HFFc6 (cell line): Measurements from ENCODE around the gene ATF6. TPM values are rescaled to one million over a fixed set of nuclear protein-coding genes. Genes with fewer than 3 reads are reported as not detected.
A peak's percentile ranks its signal among the peaks of the same experiment; 100 is the strongest.
"Not testable (repeated sequence)": the region's sequence is repeated elsewhere in the genome, so short reads cannot be mapped to it uniquely, and the experiment has no call there.

Experiments used
- DNase-seq: peaks from one replicate; pipeline ENCODE4 v3.0.0-alpha.2; 2018
- H3K27ac Mint-ChIP-seq: 2 replicates; pipeline ENCODE4 v1.8.0; 2020; ENCODE audit warnings: mild to moderate bottlenecking, mixed read lengths
- H3K27me3 Mint-ChIP-seq: 2 replicates; pipeline ENCODE4 v1.8.0; 2021; ENCODE audit warnings: mild to moderate bottlenecking, moderate library complexity, mixed read lengths; ENCODE audit not compliant: insufficient read depth
- H3K36me3 Mint-ChIP-seq: 2 replicates; pipeline ENCODE4 v1.8.0; 2021; ENCODE audit warnings: low read depth, mixed read lengths
- H3K4me1 Mint-ChIP-seq: 2 replicates; pipeline ENCODE4 v1.8.0; 2020; ENCODE audit warnings: low read depth, mixed read lengths
- H3K4me3 Mint-ChIP-seq: 2 replicates; pipeline ENCODE4 v1.8.0; 2020; ENCODE audit warnings: mild to moderate bottlenecking, moderate library complexity, mixed read lengths
- H3K9me3 Mint-ChIP-seq: 2 replicates; pipeline ENCODE4 v1.8.0; 2020; ENCODE audit warnings: mild to moderate bottlenecking, mixed read lengths
- total RNA-seq, 6 experiments: library from RNA; stranded (reverse); fragmentation: NEBNext Ultra II Directional; extraction: Animal tissue kit (Norgen Biotek cat#: 25700); gene quantifications; 2 replicates in 1 of 6; 3 replicates in 5 of 6; pipeline ENCODE4 v1.2.3, GENCODE V29; 2021
- TF ChIP-seq, protein P1 (sequence below): fragments of 200-600 bp; sonication (generic); IDR thresholded peaks from 2 replicates; pipeline ENCODE4 v1.5.0; 2021; ENCODE audit warnings: antibody characterized with exemption, mild to moderate bottlenecking

Gene ATF6
- total RNA-seq, 6 experiments from 2014 or later: 23.7 to 29.9 (median 27.6) TPM

DNA sequence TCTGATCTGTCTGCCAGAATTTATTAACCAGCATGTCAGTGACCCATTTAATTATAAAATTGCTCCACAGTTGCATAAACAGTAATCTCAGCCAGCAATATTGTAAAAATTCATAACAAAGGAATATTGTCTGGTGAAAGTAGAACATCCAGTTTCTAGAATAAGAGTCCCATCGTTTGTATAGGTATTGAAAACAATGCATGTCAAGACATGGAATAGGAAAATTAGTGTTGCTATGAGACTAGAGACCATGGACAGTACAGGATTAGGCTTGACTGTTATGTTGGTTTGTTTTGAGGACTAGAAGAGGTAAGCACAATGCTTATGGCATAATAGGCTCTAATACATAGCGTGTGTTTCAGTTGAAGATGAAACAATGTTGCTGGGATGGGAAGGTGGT, 37.1 kb downstream of the ATF6 start:
- Mint-ChIP-seq H3K36me3 (peaks cover 15% of the 10 kb centered on the region), H3K9me3 (no peaks in the 10 kb centered on the region), H3K27ac (no peak overlapping the region), H3K4me1 (peaks cover 6% of the 10 kb centered on the region; the same call in 1 of the 2 replicates), H3K4me3 (no peak overlapping the region), H3K27me3 (no peaks in the 10 kb centered on the region)
- TF ChIP-seq, protein P1, sequence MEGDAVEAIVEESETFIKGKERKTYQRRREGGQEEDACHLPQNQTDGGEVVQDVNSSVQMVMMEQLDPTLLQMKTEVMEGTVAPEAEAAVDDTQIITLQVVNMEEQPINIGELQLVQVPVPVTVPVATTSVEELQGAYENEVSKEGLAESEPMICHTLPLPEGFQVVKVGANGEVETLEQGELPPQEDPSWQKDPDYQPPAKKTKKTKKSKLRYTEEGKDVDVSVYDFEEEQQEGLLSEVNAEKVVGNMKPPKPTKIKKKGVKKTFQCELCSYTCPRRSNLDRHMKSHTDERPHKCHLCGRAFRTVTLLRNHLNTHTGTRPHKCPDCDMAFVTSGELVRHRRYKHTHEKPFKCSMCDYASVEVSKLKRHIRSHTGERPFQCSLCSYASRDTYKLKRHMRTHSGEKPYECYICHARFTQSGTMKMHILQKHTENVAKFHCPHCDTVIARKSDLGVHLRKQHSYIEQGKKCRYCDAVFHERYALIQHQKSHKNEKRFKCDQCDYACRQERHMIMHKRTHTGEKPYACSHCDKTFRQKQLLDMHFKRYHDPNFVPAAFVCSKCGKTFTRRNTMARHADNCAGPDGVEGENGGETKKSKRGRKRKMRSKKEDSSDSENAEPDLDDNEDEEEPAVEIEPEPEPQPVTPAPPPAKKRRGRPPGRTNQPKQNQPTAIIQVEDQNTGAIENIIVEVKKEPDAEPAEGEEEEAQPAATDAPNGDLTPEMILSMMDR: no peak
- DNase-seq: no peak

DNA sequence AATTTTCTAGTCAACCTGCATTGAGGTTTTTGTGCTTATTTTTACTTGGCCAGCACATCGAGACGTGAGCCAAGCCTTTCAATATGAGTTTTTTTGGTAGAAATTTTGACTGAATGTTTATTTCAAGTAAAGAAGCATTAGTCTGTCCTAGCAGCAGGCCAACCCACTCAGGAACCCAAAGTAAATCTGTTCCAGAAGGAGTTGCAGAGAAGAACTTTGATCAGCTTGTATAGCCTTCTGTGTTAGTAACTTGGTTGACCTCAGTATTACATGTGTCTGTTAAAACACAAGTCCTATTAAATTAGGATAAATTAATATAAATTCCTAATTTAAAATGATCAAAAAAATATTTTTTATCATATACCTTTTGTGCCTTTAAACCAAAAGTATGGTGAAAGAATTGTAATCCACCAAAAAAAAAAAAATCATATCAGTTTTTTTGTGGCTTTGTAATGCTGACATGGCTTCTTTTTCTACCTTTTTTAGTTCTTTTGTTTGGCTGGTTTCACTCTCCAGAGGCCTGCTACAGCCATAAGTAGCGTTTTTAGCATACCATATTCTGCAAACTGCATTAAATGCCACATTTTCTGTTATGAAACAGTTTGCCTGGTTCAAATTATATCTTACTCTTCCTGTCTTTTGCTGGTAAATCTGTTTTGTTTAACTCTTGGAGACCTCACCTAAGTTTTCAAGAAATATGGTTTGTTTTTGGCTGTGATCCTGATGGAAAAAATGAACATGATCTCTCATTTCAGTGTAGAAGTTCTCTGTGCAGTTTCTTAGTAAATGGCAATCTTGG, 39.5 kb downstream of the ATF6 start:
- Mint-ChIP-seq H3K27ac (no peak overlapping the region), H3K9me3 (peaks cover 11% of the 10 kb centered on the region), H3K36me3 (peaks cover 28% of the 10 kb centered on the region), H3K4me3 (no peak overlapping the region), H3K4me1 (peaks cover 6% of the 10 kb centered on the region; the same call in 1 of the 2 replicates), H3K27me3 (no peaks in the 10 kb centered on the region)
- TF ChIP-seq, protein P1: no peak
- DNase-seq: no peak

DNA sequence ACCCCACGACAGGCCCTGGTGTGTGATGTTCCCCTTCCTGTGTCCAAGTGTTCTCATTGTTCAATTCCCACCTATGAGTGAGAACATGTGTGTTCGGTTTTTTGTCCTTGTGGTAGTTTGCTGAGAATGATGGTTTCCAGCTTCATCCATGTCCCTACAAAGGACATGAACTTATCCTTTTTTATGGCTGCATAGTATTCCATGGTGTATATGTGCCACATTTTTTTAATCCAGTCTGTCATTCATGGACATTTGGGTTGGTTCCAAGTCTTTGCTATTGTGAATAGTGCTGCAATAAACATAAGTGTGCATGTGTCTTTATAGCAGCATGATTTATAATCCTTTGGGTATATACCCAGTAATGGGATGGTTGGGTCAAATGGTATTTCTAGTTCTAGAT, 43.1 kb downstream of the ATF6 start:
- H3K27ac Mint-ChIP-seq, DNase-seq, H3K4me1 Mint-ChIP-seq, H3K4me3 Mint-ChIP-seq, H3K27me3 Mint-ChIP-seq: not testable (repeated sequence)
- Mint-ChIP-seq H3K9me3 (peaks cover 14% of the 10 kb centered on the region), H3K36me3 (peaks cover 32% of the 10 kb centered on the region)

DNA sequence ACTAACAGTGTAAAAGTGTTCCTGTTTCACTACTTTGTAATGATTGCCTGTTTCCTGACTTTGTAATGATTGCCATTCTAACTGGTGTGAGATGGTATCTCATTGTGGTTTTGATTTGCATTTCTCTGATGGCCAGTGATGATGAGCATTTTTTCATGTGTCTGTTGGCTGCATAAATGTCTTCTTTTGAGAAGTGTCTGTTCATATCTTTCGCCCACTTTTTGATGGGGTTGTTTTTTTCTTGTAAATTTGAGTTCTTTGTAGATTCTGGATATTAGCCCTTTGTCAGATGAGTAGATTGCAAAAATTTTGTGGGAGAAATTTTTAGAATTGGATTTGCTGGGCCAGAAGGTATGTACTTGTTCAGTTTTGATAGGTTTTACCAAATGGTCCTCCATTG, 43.5 kb downstream of the ATF6 start:
- not testable (repeated sequence) for H3K27ac Mint-ChIP-seq, H3K4me1 Mint-ChIP-seq, DNase-seq, H3K4me3 Mint-ChIP-seq, H3K27me3 Mint-ChIP-seq
- Mint-ChIP-seq H3K36me3 (peaks cover 32% of the 10 kb centered on the region), H3K9me3 (peaks cover 14% of the 10 kb centered on the region)

DNA sequence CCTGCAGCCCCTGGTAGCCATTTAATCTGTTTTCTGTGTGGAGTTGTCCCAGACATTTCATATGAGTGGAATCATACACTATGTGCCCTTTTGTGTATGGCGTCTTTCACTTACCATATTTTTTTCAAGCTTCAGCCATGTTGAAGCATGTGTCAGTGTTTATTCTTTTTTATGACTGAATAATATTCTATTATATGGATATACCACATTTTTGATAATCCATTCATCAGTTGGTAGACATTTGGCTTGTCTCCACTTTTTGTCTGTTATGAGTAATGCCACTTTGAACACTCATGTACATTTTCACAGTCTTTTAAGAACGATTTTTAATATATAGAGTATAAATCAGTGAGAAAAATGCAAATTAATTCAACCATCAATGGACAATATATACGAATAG, 44.7 kb downstream of the ATF6 start:
- Mint-ChIP-seq H3K4me1 (peaks cover 5% of the 10 kb centered on the region; the same call in 1 of the 2 replicates), H3K36me3 (peaks cover 32% of the 10 kb centered on the region), H3K27ac (no peak overlapping the region), H3K27me3 (no peaks in the 10 kb centered on the region), H3K4me3 (no peak overlapping the region), H3K9me3 (peaks cover 14% of the 10 kb centered on the region)
- TF ChIP-seq, protein P1: no peak
- DNase-seq: no peak

DNA sequence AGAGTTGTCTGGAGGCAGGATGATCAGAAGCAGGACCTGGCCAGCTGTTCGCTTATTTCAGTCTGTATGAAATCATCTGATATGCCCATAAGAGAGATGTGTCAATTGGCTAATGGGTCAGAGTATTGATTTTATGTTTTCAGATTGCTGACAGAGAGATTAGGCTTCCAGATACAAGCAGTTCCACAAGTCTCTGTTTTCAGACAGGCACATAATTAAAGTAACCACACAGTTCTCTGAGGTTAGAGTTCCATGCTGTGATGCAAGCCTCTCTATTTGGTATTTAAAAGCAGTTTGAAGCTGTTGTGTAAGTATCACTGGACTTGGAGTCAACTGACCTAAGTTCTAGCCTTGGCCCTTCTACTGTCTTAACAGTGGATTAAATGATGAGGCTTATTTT, 50.1 kb downstream of the ATF6 start:
- Mint-ChIP-seq H3K27me3 (no peaks in the 10 kb centered on the region), H3K27ac (no peak overlapping the region), H3K9me3 (no peaks in the 10 kb centered on the region), H3K4me3 (no peak overlapping the region), H3K36me3 (peaks cover 14% of the 10 kb centered on the region), H3K4me1 (peaks cover 12% of the 10 kb centered on the region)
- TF ChIP-seq, protein P1: no peak
- DNase-seq: peak; percentile 12
